Esophagus muscularis mucosa (tissue), 4 donors: ENCODE measurements around the gene ACACA.

Experiments
- EP300 ChIP-seq: sonication (generic); formaldehyde crosslinking; IDR thresholded peaks from one replicate; pipeline ENCODE4 v1.6.1; 2017; ENCODE audit warnings: antibody characterized with exemption
- POLR2A ChIP-seq: fragments of 450-650 bp; IDR thresholded peaks from one replicate; pipeline ENCODE4 v1.6.1; 2017; ENCODE audit warnings: antibody characterized with exemption, moderate library complexity, mild to moderate bottlenecking, low read depth
- POLR2AphosphoS5 ChIP-seq, 2 donors: sonication (generic); formaldehyde crosslinking; IDR thresholded peaks; one replicate each; pipeline ENCODE4 v1.6.1; 2017; ENCODE audit warnings: antibody characterized with exemption in 2 of 2
- TF ChIP-seq, protein P1 (sequence below), 3 experiments: fragments of 200-600 bp in 2 of 3; fragments of 450-650 bp in 1 of 3; sonication (generic) in 2 of 3; IDR thresholded peaks; one replicate each; pipeline ENCODE4 v1.5.1; 2017 to 2019; ENCODE audit warnings: antibody characterized with exemption in 3 of 3, mild to moderate bottlenecking in 2 of 3, moderate library complexity in 1 of 3

DNA sequence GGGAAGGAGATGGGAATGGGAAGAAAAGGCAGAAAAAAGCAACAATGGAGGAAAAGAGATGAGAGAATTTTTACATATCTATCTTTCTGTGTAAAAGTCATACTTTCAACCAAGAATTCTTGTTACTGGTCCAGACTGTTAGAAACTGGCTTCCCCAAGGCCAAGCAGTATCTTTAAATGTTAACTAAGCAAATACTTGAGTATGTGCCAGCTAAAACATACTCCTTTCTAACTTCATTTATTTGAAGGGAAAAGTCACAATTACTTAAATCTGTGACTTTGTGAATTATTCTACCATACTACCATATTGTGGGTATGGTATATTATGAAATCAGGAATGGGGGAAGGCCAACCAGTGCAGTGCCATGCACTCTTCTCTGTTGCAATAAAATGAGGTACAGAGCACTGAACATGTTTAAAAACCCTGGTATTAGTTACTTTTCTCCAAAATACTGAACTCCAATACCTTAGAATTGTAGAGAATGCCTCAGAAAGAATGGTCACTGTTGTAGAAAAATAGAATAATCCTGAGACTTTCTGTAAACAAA lies 123.1 kb downstream of the ACACA start:
- TF ChIP-seq, protein P1, sequence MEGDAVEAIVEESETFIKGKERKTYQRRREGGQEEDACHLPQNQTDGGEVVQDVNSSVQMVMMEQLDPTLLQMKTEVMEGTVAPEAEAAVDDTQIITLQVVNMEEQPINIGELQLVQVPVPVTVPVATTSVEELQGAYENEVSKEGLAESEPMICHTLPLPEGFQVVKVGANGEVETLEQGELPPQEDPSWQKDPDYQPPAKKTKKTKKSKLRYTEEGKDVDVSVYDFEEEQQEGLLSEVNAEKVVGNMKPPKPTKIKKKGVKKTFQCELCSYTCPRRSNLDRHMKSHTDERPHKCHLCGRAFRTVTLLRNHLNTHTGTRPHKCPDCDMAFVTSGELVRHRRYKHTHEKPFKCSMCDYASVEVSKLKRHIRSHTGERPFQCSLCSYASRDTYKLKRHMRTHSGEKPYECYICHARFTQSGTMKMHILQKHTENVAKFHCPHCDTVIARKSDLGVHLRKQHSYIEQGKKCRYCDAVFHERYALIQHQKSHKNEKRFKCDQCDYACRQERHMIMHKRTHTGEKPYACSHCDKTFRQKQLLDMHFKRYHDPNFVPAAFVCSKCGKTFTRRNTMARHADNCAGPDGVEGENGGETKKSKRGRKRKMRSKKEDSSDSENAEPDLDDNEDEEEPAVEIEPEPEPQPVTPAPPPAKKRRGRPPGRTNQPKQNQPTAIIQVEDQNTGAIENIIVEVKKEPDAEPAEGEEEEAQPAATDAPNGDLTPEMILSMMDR (IDR thresholded peaks at IDR 0.05) = no peak
- TF ChIP-seq POLR2A = no peak
- no peak for TF ChIP-seq EP300
- no peak for TF ChIP-seq POLR2AphosphoS5 (IDR thresholded peaks at IDR 0.05)
